GM12878 (cell line): ENCODE results near the gene CAMTA2. TPM values are rescaled to one million over a fixed set of nuclear protein-coding genes. Genes with fewer than 3 reads are reported as not detected.

Source experiments
- ASH2L ChIP-seq: fragments of 300-600, 200-600 bp; sonication (generic); IDR thresholded peaks from 2 replicates; pipeline ENCODE4 v1.6.1; 2017; ENCODE audit warnings: low read depth, mild to moderate bottlenecking, borderline replicate concordance
- ATF2 ChIP-seq: IDR thresholded peaks from 2 replicates; pipeline ENCODE4 v1.6.1; 2012; ENCODE audit warnings: low read length, inconsistent platforms
- CBX5 ChIP-seq: sonication (generic); IDR thresholded peaks from 2 replicates; pipeline ENCODE4 v1.6.1; 2016; ENCODE audit warnings: low read depth, moderate library complexity, mild to moderate bottlenecking, inconsistent platforms
- CHD4 ChIP-seq: fragments of 200-600 bp; sonication (generic); IDR thresholded peaks from 2 replicates; pipeline ENCODE4 v1.6.1; 2016; ENCODE audit warnings: mild to moderate bottlenecking
- E2F8 ChIP-seq: fragments of 450-650 bp; IDR thresholded peaks from 2 replicates; pipeline ENCODE4 v1.6.1; 2018; ENCODE audit warnings: mild to moderate bottlenecking, low read depth, moderate library complexity; ENCODE audit not compliant: partially characterized antibody
- E4F1 ChIP-seq: fragments of 450-650 bp; IDR thresholded peaks from 2 replicates; pipeline ENCODE4 v1.6.1; 2018; ENCODE audit warnings: borderline replicate concordance, mild to moderate bottlenecking; ENCODE audit not compliant: partially characterized antibody
- FOXM1 ChIP-seq: IDR thresholded peaks from 2 replicates; pipeline ENCODE4 v1.6.1; 2012; ENCODE audit warnings: low read depth, mild to moderate bottlenecking, inconsistent platforms, low read length, moderate library complexity
- HDAC6 ChIP-seq: fragments of 200-600 bp; sonication (generic); IDR thresholded peaks from one replicate; pipeline ENCODE4 v1.8.0; 2017; ENCODE audit warnings: antibody characterized with exemption; ENCODE audit not compliant: unreplicated experiment
- IKZF2 ChIP-seq, 2 experiments: fragments of 450-650 bp; IDR thresholded peaks; 2 replicates each; pipeline ENCODE4 v1.6.1; 2017; ENCODE audit warnings: mild to moderate bottlenecking in 2 of 2, moderate library complexity in 2 of 2
- MAX ChIP-seq: IDR thresholded peaks from 2 replicates; pipeline ENCODE4 v1.6.1; 2012; ENCODE audit warnings: low read depth, low read length, improper control_type of control experiment
- NBN ChIP-seq: fragments of 450-650 bp; IDR thresholded peaks from 2 replicates; pipeline ENCODE4 v1.6.1; 2016
- NR2C2 ChIP-seq: IDR thresholded peaks from 2 replicates; pipeline ENCODE4 v1.6.1; 2011; ENCODE audit warnings: borderline replicate concordance, low read depth; ENCODE audit not compliant: control insufficient read depth, insufficient read length
- PRDM15 ChIP-seq: fragments of 450-650 bp; formaldehyde crosslinking; IDR thresholded peaks from 2 replicates; pipeline ENCODE4 v1.4.0; 2020; ENCODE audit warnings: mild to moderate bottlenecking, moderate library complexity
- RB1 ChIP-seq: fragments of 450-650 bp; formaldehyde crosslinking; IDR thresholded peaks from 2 replicates; pipeline ENCODE4 v1.6.1; 2017; ENCODE audit warnings: mild to moderate bottlenecking, borderline replicate concordance
- RELA ChIP-seq: fragments of 450-650 bp; IDR thresholded peaks from 2 replicates; pipeline ENCODE4 v1.8.0; 2014; ENCODE audit warnings: borderline replicate concordance; ENCODE audit not compliant: partially characterized antibody
- SIN3A ChIP-seq: IDR thresholded peaks from 2 replicates; pipeline ENCODE4 v1.6.1; 2012; ENCODE audit warnings: low read depth, low read length, improper control_type of control experiment
- SREBF2 ChIP-seq: IDR thresholded peaks from 2 replicates; pipeline ENCODE4 v1.6.1; 2012; ENCODE audit warnings: mild to moderate bottlenecking, low read length
- STAT1 ChIP-seq: fragments of 450-650 bp; conservative IDR thresholded peaks from 2 replicates; pipeline ENCODE4 v1.6.1; 2014; ENCODE audit warnings: antibody characterized with exemption, mild to moderate bottlenecking
- polyA plus RNA-seq, 11 experiments: library from polyadenylated mRNA; depleted of rRNA in 4 of 11; unstranded in 6 of 11; stranded (reverse) in 5 of 11; fragments of >200 nt; fragmentation: Nextera tagmentation in 4 of 11; fragmentation: Illumina TruSeq in 1 of 11; extraction: Ambion mirVana in 4 of 11; extraction: Trizol in 1 of 11; gene quantifications; 1 replicate in 1 of 11; 2 replicates in 10 of 11; pipeline versions ENCODE4 v1.2.1 to v1.2.3, GENCODE V29; 2011 to 2016; ENCODE audit warnings: inconsistent platforms in 2 of 11, missing spikeins in 2 of 11, low read depth in 1 of 11
- total RNA-seq, 4 experiments: library from RNA; depleted of rRNA in 3 of 4; stranded (reverse); fragments of >200 nt in 3 of 4; fragmentation: Illumina TruSeq in 1 of 4; extraction: Trizol in 1 of 4; gene quantifications; 2 replicates each; pipeline versions ENCODE4 v1.2.1 to v1.2.3, GENCODE V29; 2013 to 2021

Gene CAMTA2
- total and polyA plus RNA-seq, 10 of the 15 experiments (the other 5 are each of a cell fraction or from before 2014, with no cell fraction given), result 0.42 to 29.3 (median 11.2) TPM

GRCh38 chr17:4967539-4968485 is 19.7 kb downstream of the CAMTA2 start, which contains the start of gene SPAG7 (continued):
- TF ChIP-seq E2F8 (no peak), NBN (peak; percentile 51; the same call in 1 of the 2 replicates), E4F1 (no peak), RELA (no peak), PRDM15 (CRISPR knock-in tag) (no peak), STAT1 (no peak), SREBF2 (0 out of 2 replicates have a peak, but pooled peaks have one; percentile 12), RB1 (peak; percentile 70; the same call in 1 of the 2 replicates), SIN3A (peak; percentile 89; the same call in 1 of the 2 replicates), CHD4 (no peak), MAX (no peak; the same call in none of the 2 replicates), FOXM1 (no peak; the same call in 1 of the 2 replicates), CBX5 (no peak), NR2C2 (no peak), IKZF2 (IDR thresholded peaks at IDR 0.05) (peak; percentile 54 to 58; a peak in 3 of 4 replicates), HDAC6 (no peak), ATF2 (no peak), ASH2L (0 out of 2 replicates have a peak, but pooled peaks have one; percentile 77)
